Lower leg skin (tissue), 4 donors: ENCODE data around the gene CACHD1. TPM values are rescaled to one million over a fixed set of nuclear protein-coding genes. Genes with fewer than 3 reads are reported as not detected.

ENCODE experiments used
- DNase-seq, 2 donors: peaks; one replicate each; pipeline ENCODE4 v3.0.0-alpha.2; 2019; ENCODE audit warnings: low spot score in 2 of 2
- H3K4me3 ChIP-seq: fragments of 200-600 bp; sonication (generic); 2 replicates; pipeline ENCODE4 v1.5.1; 2017; ENCODE audit warnings: mild to moderate bottlenecking, low read depth; ENCODE audit not compliant: poor library complexity, severe bottlenecking
- POLR2A ChIP-seq, 2 donors: fragments of 450-650 bp; IDR thresholded peaks; one replicate each; pipeline ENCODE4 v1.6.1; 2016 to 2017; ENCODE audit warnings: antibody characterized with exemption in 2 of 2, mild to moderate bottlenecking in 1 of 2, moderate library complexity in 1 of 2
- WGBS, 2 donors: methylation state at CpG; one replicate each; pipeline ENCODE4 v1.1.5; 2018; 5-methylcytosine and 5-hydroxymethylcytosine counted together
- intact Hi-C: fragments of 100-400 bp; cut with DNase I; formaldehyde crosslinking; loops from one replicate; pipeline ENCODE4 v1.15.0; 2023; ENCODE audit warnings: low total_unique reads
- total RNA-seq, 4 donors: library from RNA; depleted of rRNA; stranded (reverse); fragments of >200 nt; gene quantifications; one replicate each; pipeline ENCODE4 v1.1.0, GENCODE V29; 2016
- TF ChIP-seq, protein P1 (sequence below), 3 donors: fragments of 450-650 bp; IDR thresholded peaks; one replicate each; pipeline ENCODE4 v1.5.1; 2016; ENCODE audit warnings: antibody characterized with exemption in 3 of 3, mild to moderate bottlenecking in 3 of 3, moderate library complexity in 2 of 3

CACHD1 gene
- total RNA-seq, 4 donors from 2014 or later: 7.3 to 17.1 (median 10.9) TPM

DNA sequence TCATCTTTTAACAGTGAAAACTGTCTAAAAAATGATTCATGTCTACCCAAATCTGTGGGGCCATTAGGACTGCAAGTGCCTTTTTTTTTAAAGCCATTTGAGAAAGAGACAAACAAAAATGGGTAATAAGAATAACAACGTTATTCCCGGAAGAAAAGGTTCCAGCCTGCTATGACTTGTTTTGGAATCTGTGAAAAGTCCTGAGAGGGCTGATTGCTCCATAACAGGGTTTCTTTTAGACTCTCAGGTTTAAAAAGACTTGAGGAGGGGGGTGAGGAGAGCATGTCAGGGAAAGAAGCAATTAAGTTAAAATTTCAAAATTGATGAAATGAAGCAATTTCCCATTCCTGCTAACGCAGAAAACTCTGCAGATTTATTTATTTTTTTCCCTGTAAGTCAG is 56.4 kb downstream of the CACHD1 start:
- no peak overlapping the region for H3K4me3 ChIP-seq
- intact Hi-C loops: no loop called here
- 24 to 37% methylated on average over 3 of the region's 3 CpGs for WGBS, 2 donors
- no peak for DNase-seq
- TF ChIP-seq POLR2A (IDR thresholded peaks at IDR 0.05): no peak
- TF ChIP-seq, protein P1, sequence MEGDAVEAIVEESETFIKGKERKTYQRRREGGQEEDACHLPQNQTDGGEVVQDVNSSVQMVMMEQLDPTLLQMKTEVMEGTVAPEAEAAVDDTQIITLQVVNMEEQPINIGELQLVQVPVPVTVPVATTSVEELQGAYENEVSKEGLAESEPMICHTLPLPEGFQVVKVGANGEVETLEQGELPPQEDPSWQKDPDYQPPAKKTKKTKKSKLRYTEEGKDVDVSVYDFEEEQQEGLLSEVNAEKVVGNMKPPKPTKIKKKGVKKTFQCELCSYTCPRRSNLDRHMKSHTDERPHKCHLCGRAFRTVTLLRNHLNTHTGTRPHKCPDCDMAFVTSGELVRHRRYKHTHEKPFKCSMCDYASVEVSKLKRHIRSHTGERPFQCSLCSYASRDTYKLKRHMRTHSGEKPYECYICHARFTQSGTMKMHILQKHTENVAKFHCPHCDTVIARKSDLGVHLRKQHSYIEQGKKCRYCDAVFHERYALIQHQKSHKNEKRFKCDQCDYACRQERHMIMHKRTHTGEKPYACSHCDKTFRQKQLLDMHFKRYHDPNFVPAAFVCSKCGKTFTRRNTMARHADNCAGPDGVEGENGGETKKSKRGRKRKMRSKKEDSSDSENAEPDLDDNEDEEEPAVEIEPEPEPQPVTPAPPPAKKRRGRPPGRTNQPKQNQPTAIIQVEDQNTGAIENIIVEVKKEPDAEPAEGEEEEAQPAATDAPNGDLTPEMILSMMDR (IDR thresholded peaks at IDR 0.05): no peak

DNA sequence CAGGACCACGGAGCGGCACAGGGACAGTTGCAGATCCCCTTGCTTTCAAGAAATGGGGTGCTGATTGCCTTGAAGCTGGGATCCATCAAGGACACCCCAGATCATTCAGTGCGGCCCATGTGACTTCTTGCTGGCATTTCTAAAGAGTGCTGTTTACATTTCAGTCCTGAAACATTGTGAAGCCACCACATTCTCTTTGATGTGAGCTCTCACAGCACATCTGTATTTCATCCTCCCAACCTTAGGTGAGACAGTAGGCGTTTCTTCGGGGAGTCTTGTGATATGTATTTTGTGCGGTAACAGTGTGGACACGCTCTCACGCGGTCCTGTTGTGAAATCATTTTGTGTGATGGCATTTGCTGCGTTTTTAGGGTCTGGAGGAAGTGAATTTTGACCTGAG is 57.2 kb downstream of the CACHD1 start:
- intact Hi-C loops: no loop called here
- WGBS, 2 donors: 76 to 85% methylated on average over 10 of the region's 10 CpGs
- TF ChIP-seq, protein P1 (IDR thresholded peaks at IDR 0.05): no peak
- TF ChIP-seq POLR2A (IDR thresholded peaks at IDR 0.05): no peak
- DNase-seq: no peak
- no peak overlapping the region for H3K4me3 ChIP-seq

DNA sequence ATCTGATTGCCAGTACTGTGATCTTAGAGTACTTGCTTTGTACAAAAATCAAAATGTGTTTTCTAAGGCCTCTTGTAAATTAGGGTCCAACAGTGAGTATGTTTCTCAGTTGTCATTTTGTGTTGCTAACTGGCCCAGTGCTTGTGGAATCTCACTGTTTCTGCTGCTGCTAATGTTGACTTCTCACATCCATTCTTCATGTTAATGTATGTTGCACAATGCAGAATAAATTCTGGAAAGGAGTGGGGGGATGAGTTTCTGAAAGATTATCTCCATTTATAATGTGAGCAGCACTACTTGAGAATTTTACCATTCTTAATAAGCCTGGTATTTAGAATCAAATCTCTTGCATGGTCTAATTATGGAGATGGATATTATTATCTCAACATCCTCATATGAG is 57.9 kb downstream of the CACHD1 start:
- DNase-seq: no peak
- no peak overlapping the region for H3K4me3 ChIP-seq
- TF ChIP-seq POLR2A (IDR thresholded peaks at IDR 0.05): no peak
- TF ChIP-seq, protein P1 (IDR thresholded peaks at IDR 0.05): no peak
- intact Hi-C loops: no loop called here

GRCh38 chr1:64530969-64531692 is 61.2 kb downstream of the CACHD1 start:
- no peak for DNase-seq
- no peak for TF ChIP-seq POLR2A (IDR thresholded peaks at IDR 0.05)
- TF ChIP-seq, protein P1 (IDR thresholded peaks at IDR 0.05): no peak
- no peak overlapping the region for H3K4me3 ChIP-seq
- intact Hi-C loops: no loop called here

- no peak for DNase-seq
- H3K4me3 ChIP-seq: no peak overlapping the region
- TF ChIP-seq POLR2A (IDR thresholded peaks at IDR 0.05): no peak
- TF ChIP-seq, protein P1 (IDR thresholded peaks at IDR 0.05): no peak
- intact Hi-C loops: no loop called here
- 71 to 76% methylated on average over 2 of the region's 2 CpGs for WGBS, 2 donors
Measured at GRCh38 chr1:64532646-64533045, 62.7 kb downstream of the CACHD1 start.
